OCI-LY7 (cell line): ENCODE results near the gene C11orf71. TPM values are rescaled to one million over a fixed set of nuclear protein-coding genes. Genes with fewer than 3 reads are reported as not detected.

ENCODE experiments used
- Bru-seq: library from RNA; stranded (reverse); fragments of 400-500 nt; gene quantifications from one replicate; lab custom pipeline; 2021; lab: Mats Ljungman, UMichigan
- BruChase-seq, 2 experiments: library from RNA; stranded (reverse); fragments of 400-500 nt; gene quantifications; one replicate each; lab custom pipeline; 2021; lab: Mats Ljungman, UMichigan
- BruUV-seq: library from RNA; stranded (reverse); fragments of 400-500 nt; replicated peaks from 2 replicates; lab custom pipeline; 2021; lab: Mats Ljungman, UMichigan
- CTCF ChIA-PET: fragments of 300-600 bp; sonication (Branson Sonifier 250); formaldehyde crosslinking; loops from one replicate; lab custom pipeline; 2022; ENCODE audit warnings: antibody characterized with exemption; ENCODE audit not compliant: unreplicated experiment; lab: Charles Lee
- POLR2A ChIA-PET: fragments of 300-600 bp; sonication (Branson Sonifier 250); formaldehyde crosslinking; loops from one replicate; lab custom pipeline; 2022; ENCODE audit warnings: antibody characterized with exemption; lab: Charles Lee
- DNase-seq: peaks from one replicate; pipeline ENCODE4 v3.0.0-alpha.2; 2015; ENCODE audit warnings: low spot score
- H2AFZ ChIP-seq: fragments of 200-600 bp; sonication (generic), shearing (Covaris generic); 2 replicates; pipeline ENCODE4 v1.6.1; 2014; ENCODE audit warnings: mild to moderate bottlenecking, antibody characterized with exemption, low read length, moderate library complexity
- H3K27ac ChIP-seq: fragments of 200-600 bp; sonication (generic); 2 replicates; pipeline ENCODE4 v1.5.1; 2014; ENCODE audit warnings: mixed run types, low read depth, mild to moderate bottlenecking, moderate library complexity, low read length, inconsistent platforms; ENCODE audit not compliant: poor library complexity, severe bottlenecking
- H3K36me3 ChIP-seq: fragments of 200-600 bp; sonication (generic); 2 replicates; pipeline ENCODE4 v1.6.1; 2014; ENCODE audit warnings: mild to moderate bottlenecking, antibody characterized with exemption, low read length, moderate library complexity, mixed read lengths; ENCODE audit not compliant: insufficient read depth
- H3K4me1 ChIP-seq: fragments of 200-600 bp; sonication (generic); 2 replicates; pipeline ENCODE4 v1.5.1; 2014; ENCODE audit warnings: mild to moderate bottlenecking, low read length; ENCODE audit not compliant: insufficient read depth, poor library complexity, severe bottlenecking
- H3K4me2 ChIP-seq: fragments of 200-600 bp; sonication (generic); 2 replicates; pipeline ENCODE4 v1.6.1; 2014; ENCODE audit warnings: mild to moderate bottlenecking, low read length
- H3K4me3 ChIP-seq: fragments of 200-600 bp; sonication (generic); 2 replicates; pipeline ENCODE4 v1.5.1; 2014; ENCODE audit warnings: mild to moderate bottlenecking, low read depth, low read length; ENCODE audit not compliant: poor library complexity, severe bottlenecking
- H3K79me2 ChIP-seq: fragments of 200-600 bp; sonication (generic); 2 replicates; pipeline ENCODE4 v1.6.1; 2016; ENCODE audit warnings: low read depth, mild to moderate bottlenecking, low read length, moderate library complexity, mixed read lengths; ENCODE audit not compliant: insufficient read depth
- H3K9me2 ChIP-seq: fragments of 200-600 bp; sonication (generic); 2 replicates; pipeline ENCODE4 v1.6.1; 2016; ENCODE audit warnings: mild to moderate bottlenecking, low read length, mixed read lengths; ENCODE audit not compliant: insufficient read depth
- H3K9me3 ChIP-seq: fragments of 200-600 bp; sonication (generic); 2 replicates; pipeline ENCODE4 v1.6.1; 2014; ENCODE audit warnings: mild to moderate bottlenecking, mixed run types, low read length, mixed read lengths
- H4K20me1 ChIP-seq: fragments of 200-600 bp; sonication (generic); 2 replicates; pipeline ENCODE4 v1.6.1; 2014; ENCODE audit warnings: mild to moderate bottlenecking, antibody characterized with exemption, low read length, moderate library complexity, mixed read lengths; ENCODE audit not compliant: insufficient read depth
- CTCF ChIP-seq: fragments of 200-600 bp; sonication (generic); conservative IDR thresholded peaks from 2 replicates; pipeline ENCODE4 v1.5.1; 2014; ENCODE audit warnings: mild to moderate bottlenecking, antibody characterized with exemption, low read length, moderate library complexity, mixed read lengths
- EZH2phosphoT487 ChIP-seq: fragments of 200-600 bp; sonication (generic); IDR thresholded peaks from 2 replicates; pipeline ENCODE4 v1.6.1; 2018; ENCODE audit warnings: low read depth, borderline replicate concordance, mild to moderate bottlenecking, mixed run types, antibody characterized with exemption, low read length, moderate library complexity, mixed read lengths
- intact Hi-C: fragments of 100-400 bp; cut with micrococcal nuclease; formaldehyde crosslinking; loops from one replicate; pipeline ENCODE4 v1.10.0; 2022; ENCODE audit not compliant: unreplicated experiment
- long read RNA-seq: library from polyadenylated mRNA; stranded (forward); transcript quantifications from one replicate; pipeline ENCODE4 v2.0.0, GENCODE V29; 2022
- total RNA-seq, 2 experiments: library from RNA; depleted of rRNA in 1 of 2; stranded (reverse); fragments of >200 nt in 1 of 2; shearing (Covaris generic) in 1 of 2; gene quantifications; 2 replicates each; pipeline ENCODE4 v1.2.3, GENCODE V29; 2014 to 2022

C11orf71 gene
- total RNA-seq (2014; rRNA removed; shearing (Covaris generic)): 13.5 and 28.7 TPM in 2 replicates
- total RNA-seq (2022): 12.8 and 13.2 TPM in 2 replicates
- Bru-seq, nascent RNA: percentile 77 among the genes with signal in this experiment
- BruChase-seq, experiment 1, labeled RNA remaining after a 6-hour chase: percentile 50 among the genes with signal in this experiment
- percentile 56 among the genes with signal in this experiment for BruChase-seq, experiment 2, labeled RNA remaining after a 2-hour chase
- long read RNA-seq, transcript C11orf71-202 (1 exons, 1,980 nt): major isoform, 23 of 23 reads
- long read RNA-seq, partial matches to known transcripts: 0 of 23 reads
- long read RNA-seq, other reads (novel, unspliced or antisense): 0 of 23 reads

- CTCF ChIA-PET: no interaction called here
- BruUV-seq: no TSS peak
- H3K27ac ChIP-seq: peak within 1 kb of the TSS; percentile 67
- H3K9me2 ChIP-seq: no peaks in the 10 kb centered on the region
- no peaks in the 10 kb centered on the region for H3K9me3 ChIP-seq
- TF ChIP-seq CTCF: no peak
- TF ChIP-seq EZH2phosphoT487: no peak
- peak within 1 kb of the TSS; percentile 95 for H3K4me2 ChIP-seq
- POLR2A ChIA-PET: no interaction called here
- H2AFZ ChIP-seq: peak within 1 kb of the TSS; percentile 62; the same call in 1 of the 2 replicates
- peaks cover 64% of the 10 kb centered on the region for H3K79me2 ChIP-seq
- H4K20me1 ChIP-seq: no peaks in the 10 kb centered on the region; the same call in 1 of the 2 replicates
- intact Hi-C loops: loop anchor here (1.0 to 10.0 kb wide), 3 partner anchors 39 to 526 kb away; partner anchors contain the start of genes REXO2 and USP28
- DNase-seq: peak; percentile 99
- peak within 1 kb of the TSS; percentile 79 for H3K4me3 ChIP-seq
- peaks cover 30% of the 10 kb centered on the region for H3K4me1 ChIP-seq
- peaks cover 33% of the 10 kb centered on the region for H3K36me3 ChIP-seq
These were observed at the start of gene C11orf71, which contains the start of gene RBM7 for GRCh38 chr11:114400216-114400914. Gene C11orf71 (minus strand): TSS chr11:114400511. CDS start chr11:114400331, 180 bp downstream. Gene RBM7 (plus strand): TSS chr11:114400666. CDS start chr11:114400672, 6 bp downstream.

GRCh38 chr11:114449845-114450244 is 49.5 kb upstream of the C11orf71 start:
- no peaks in the 10 kb centered on the region for H4K20me1 ChIP-seq
- H3K9me2 ChIP-seq: no peaks in the 10 kb centered on the region
- no peak overlapping the region for H2AFZ ChIP-seq
- H3K4me3 ChIP-seq: no peak overlapping the region
- no peaks in the 10 kb centered on the region for H3K79me2 ChIP-seq
- H3K9me3 ChIP-seq: no peaks in the 10 kb centered on the region
- POLR2A ChIA-PET: interaction anchor here (0.5 to 0.6 kb wide), 2 partner anchors 34 to 60 kb away, joined by 3 read pairs; no protein-coding TSS in a partner anchor
- DNase-seq: no peak
- CTCF ChIA-PET: no interaction called here
- H3K4me2 ChIP-seq: no peak overlapping the region
- BruUV-seq: no TSS peak
- peaks cover 45% of the 10 kb centered on the region for H3K36me3 ChIP-seq
- H3K4me1 ChIP-seq: no peaks in the 10 kb centered on the region
- TF ChIP-seq EZH2phosphoT487 (no peak), CTCF (no peak)
- no peak overlapping the region for H3K27ac ChIP-seq
- intact Hi-C loops: no loop called here
